Choroid plexus epithelial cell (primary cell): ENCODE measurements around the gene PRICKLE2.
A peak's percentile ranks its signal among the peaks of the same experiment; 100 is the strongest.

ENCODE experiments used
- DNase-seq: peaks from one replicate; pipeline ENCODE4 v3.0.0-alpha.2; 2010; ENCODE audit warnings: low read depth
- H3K4me3 ChIP-seq: 2 replicates; pipeline ENCODE4 v1.5.1; 2011; ENCODE audit warnings: low read depth, mild to moderate bottlenecking, control low read depth, low read length, moderate library complexity
- CTCF ChIP-seq: conservative IDR thresholded peaks from 2 replicates; pipeline ENCODE4 v1.5.1; 2011; ENCODE audit warnings: low read depth, mild to moderate bottlenecking, control low read depth, inconsistent platforms, low read length, moderate library complexity

PRICKLE2 gene

DNA sequence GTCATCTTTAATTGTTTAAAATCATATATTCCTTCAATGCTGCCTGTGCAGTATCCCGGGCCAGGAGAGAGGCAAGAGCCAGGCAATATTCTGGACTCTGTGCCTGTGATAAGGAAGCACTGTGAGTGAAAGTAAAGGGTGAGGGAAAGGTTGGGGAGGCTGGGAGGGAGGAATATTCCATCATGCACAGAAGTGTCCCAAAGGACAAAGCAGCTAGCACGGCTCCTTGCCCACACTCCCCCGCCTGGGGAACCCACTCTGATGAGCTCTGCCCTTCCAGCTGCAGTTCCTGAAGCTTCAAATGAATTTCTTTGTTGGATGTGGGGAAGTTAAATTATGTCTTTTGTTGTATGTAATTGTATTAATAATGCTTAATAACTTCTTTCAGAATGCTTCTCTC is 1.5 kb upstream of the PRICKLE2 start:
- DNase-seq, result no peak
- no peak overlapping the region for H3K4me3 ChIP-seq
- no peak for TF ChIP-seq CTCF

DNA sequence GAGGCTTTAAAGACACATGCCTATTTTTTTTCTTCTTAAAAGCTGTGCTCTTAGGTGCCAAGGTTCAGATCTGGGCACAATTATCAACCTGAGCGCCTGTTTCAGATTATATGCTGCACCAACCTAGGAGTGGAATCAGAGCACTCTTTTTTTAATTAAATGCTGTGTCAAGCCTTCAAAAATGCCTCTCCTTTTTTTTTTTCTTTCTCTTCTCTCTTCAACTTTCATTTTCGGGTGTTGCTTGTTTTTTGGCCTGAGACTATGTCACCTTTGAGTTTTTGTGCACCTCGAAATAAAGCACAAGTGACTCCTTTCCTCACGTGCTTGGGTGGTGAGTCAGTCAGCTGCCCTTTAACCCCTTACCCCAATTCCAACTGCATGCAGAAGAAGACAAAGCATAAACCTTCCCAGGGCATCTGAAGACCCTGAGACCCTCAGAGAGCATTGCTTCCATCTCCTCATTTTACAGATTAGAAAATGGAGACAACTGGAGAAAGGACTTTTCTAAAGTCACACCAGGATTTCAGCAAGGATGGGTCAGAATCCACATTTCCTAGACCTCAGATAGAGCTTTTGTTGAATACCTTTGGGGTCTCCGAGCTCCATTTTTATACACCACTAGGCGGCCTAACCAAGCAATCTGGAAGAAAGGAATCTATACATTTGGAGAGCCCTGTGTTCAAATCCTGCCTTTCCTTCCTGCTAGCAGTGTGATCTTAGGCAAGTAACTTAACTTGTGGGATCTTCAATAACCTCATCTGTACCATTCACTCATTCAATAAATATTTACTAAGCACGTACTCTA is 631 bp upstream of the PRICKLE2 start:
- peak; percentile 41 for DNase-seq
- peak overlapping the region; percentile 47 for H3K4me3 ChIP-seq
- TF ChIP-seq CTCF, result peak; percentile 23

DNA sequence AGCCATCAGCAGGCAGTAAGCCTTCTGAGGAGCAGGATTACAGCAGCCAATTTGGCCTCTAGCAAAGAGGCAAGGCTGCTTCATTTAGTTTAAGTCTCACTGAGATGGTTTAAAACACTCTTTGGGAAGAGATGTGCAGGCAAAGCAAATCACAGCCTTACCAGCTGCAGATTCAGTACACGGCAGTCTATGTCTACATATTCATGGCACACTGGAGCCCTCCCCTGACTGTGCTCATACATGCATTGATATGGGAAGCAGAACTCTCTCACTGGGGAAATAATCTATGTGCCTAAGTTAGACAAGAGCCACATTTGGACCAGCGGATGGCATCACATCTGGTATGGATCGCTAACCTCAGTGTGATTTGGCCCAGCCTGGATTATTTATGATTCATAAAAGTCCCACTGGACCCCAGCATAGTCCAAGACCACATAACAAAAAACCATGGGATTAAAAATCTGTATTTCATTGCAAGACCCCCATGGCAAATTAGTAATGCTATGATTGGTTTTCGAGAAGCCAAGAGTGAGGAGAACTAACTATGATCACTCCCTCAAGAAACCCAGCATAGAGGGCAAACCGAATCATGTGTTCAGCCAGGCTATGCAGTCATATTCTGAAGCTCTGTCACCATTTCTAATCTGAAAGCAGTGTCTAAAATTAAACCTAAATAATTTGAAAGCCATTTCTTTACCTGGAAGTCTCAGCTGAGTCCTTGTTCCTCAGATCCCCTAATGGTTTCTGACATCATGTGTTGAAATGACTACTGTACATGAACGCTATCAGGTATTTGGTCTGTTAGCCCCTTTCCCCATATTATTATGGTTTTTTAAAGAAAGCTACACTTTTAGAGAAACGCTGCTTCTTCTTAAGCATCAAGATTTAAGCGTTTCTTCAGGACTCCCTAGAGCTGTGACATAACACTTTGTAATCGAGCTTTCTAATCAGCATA is 1.2 kb downstream of the PRICKLE2 start:
- peak; percentile 68 for DNase-seq
- peak; percentile 37 for TF ChIP-seq CTCF
- peak overlapping the region; percentile 47 for H3K4me3 ChIP-seq

DNA sequence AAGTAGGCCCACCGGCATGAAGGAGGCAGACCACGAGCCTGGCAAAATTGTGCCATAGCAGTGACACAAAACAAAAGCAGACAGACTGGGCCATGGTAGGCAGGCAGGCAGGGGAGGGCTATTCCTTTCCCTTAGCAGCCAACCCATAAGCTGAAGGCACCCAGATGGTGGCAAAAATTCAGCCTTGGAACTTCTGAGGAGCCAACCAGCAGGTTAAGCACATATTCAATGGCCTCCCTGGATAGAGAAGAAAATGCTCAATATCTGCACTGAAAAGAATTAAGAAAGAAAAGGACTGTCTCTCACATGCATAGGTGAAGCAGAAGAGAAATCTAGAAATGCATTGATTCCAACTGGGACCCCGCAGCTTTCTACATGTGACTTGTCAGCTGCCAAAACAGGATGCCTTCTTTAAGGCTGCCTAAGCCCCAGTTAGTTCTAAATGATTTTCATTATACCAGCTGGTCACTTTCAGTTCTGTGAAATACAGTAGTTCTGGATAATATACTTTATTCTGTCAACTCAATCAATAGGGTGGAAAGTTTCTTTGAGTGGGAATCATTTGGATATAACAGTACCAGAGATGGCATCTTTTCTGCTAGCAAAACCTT is 2.7 kb downstream of the PRICKLE2 start:
- H3K4me3 ChIP-seq, result no peak overlapping the region
- no peak for TF ChIP-seq CTCF
- no peak for DNase-seq

DNA sequence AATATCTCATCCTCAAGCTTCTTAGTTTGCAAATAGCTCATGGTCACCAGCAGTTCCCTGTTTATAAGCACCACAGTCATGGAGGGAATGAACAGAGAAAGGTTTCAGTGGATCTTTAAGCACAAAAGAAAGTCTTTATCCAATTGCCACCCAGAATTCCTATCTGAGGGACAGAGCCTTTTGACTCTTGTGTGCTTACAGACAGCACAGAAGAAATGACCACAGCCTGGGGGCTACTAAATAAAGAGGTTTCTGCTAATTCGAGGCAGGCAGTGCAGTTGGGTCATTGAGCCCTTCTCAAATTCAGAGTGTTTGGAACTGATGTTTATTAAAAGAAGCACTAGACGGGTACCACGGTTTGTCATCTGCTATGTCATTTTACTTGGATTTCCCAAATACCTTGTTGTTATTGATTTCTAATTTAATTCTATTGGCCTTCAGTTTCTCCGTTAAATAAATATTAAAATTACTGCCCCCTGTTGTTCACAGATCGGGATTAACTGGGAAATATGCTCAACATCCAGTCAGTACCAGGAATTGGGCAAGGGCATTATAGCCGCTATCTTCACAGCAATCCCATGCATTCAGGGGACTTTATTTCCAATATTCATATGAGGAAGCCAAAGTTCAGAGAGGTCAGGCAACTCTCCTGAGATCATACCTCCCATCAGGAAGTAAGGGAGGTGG is 3.6 kb downstream of the PRICKLE2 start:
- no peak for TF ChIP-seq CTCF

GRCh38 chr3:64220161-64220914 is 4.9 kb downstream of the PRICKLE2 start:
- no peak for TF ChIP-seq CTCF
- peak; percentile 65 for DNase-seq
- H3K4me3 ChIP-seq, result no peak overlapping the region

More for the DNA sequence above, 3.6 kb downstream of the PRICKLE2 start:
- H3K4me3 ChIP-seq, result no peak overlapping the region
- no peak for DNase-seq
